Astrocyte of the cerebellum (primary cell): Measurements from ENCODE around the gene ESRRB.

Experiments used
- DNase-seq: peaks from one replicate; pipeline ENCODE4 v3.0.0-alpha.2; 2011; ENCODE audit warnings: low read depth
- H3K4me3 ChIP-seq: 2 replicates; pipeline ENCODE4 v1.5.1; 2011; ENCODE audit warnings: mild to moderate bottlenecking, low read depth, low read length, moderate library complexity
- in situ Hi-C: cut with HindIII; loops from 2 replicates; pipeline ENCODE4 v1.10.0; 2017; ENCODE audit warnings: low sequenced_read_pairs
- TF ChIP-seq, protein P1 (sequence below): IDR thresholded peaks from 2 replicates; pipeline ENCODE4 v1.5.1; 2012; ENCODE audit warnings: low read length, low read depth, moderate library complexity, mild to moderate bottlenecking; ENCODE audit errors: missing control alignments

Gene ESRRB

GRCh38 chr14:76337635-76338545 lies 38.0 kb upstream of the ESRRB start:
- TF ChIP-seq, protein P1, sequence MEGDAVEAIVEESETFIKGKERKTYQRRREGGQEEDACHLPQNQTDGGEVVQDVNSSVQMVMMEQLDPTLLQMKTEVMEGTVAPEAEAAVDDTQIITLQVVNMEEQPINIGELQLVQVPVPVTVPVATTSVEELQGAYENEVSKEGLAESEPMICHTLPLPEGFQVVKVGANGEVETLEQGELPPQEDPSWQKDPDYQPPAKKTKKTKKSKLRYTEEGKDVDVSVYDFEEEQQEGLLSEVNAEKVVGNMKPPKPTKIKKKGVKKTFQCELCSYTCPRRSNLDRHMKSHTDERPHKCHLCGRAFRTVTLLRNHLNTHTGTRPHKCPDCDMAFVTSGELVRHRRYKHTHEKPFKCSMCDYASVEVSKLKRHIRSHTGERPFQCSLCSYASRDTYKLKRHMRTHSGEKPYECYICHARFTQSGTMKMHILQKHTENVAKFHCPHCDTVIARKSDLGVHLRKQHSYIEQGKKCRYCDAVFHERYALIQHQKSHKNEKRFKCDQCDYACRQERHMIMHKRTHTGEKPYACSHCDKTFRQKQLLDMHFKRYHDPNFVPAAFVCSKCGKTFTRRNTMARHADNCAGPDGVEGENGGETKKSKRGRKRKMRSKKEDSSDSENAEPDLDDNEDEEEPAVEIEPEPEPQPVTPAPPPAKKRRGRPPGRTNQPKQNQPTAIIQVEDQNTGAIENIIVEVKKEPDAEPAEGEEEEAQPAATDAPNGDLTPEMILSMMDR: no peak
- in situ Hi-C loops: no loop called here
- no peak overlapping the region for H3K4me3 ChIP-seq
- no peak for DNase-seq

GRCh38 chr14:76339728-76340615 lies 36.0 kb upstream of the ESRRB start:
- TF ChIP-seq, protein P1: no peak
- no peak for DNase-seq
- in situ Hi-C loops: no loop called here
- no peak overlapping the region for H3K4me3 ChIP-seq

- H3K4me3 ChIP-seq: no peak overlapping the region
- no peak for DNase-seq
- in situ Hi-C loops: no loop called here
- TF ChIP-seq, protein P1: no peak
Observed at GRCh38 chr14:76343386-76343785, 32.6 kb upstream of the ESRRB start.

DNA sequence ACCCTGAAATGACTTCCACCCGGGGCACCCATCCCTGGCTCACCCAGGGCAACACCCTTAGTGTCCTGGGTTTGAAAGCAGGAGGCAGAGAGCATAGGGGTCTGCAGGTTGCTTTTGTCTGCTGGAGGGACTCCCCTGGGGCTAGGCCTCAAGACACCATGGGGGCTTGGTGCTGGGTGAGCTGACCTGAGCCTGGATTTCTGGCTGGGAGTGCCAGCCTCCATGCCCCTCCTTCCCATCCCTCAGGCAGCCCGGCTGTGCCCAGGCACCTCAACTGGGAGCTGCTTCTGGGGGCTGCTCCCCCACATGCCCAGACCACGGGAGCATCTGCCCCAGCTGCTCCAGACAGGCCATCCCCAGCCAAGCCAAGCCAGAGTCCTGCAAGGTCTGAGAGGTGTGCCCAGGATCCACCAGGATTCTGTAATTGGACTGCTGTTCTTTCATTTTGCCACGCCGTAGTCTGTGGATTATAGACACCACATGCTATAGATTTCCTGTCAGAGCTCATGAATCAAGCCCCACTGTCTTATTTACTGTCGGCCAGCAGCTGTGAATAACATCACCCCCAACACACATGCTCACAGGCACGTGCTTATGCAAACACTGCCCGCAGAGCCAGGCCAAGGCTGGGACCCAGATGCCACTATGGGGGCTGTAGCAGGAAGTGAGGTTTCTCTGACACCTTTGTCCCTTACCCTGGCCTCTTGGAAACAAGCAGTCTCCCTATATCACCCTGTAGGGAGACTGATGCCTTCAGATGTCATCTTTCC lies 29.4 kb upstream of the ESRRB start:
- in situ Hi-C loops: no loop called here
- no peak for DNase-seq
- TF ChIP-seq, protein P1: no peak

GRCh38 chr14:76348898-76349297 lies 27.0 kb upstream of the ESRRB start:
- no peak overlapping the region for H3K4me3 ChIP-seq
- TF ChIP-seq, protein P1: no peak
- in situ Hi-C loops: no loop called here
- DNase-seq: peak; percentile 45

More for the DNA sequence above, 29.4 kb upstream of the ESRRB start:
- H3K4me3 ChIP-seq: no peak overlapping the region

DNA sequence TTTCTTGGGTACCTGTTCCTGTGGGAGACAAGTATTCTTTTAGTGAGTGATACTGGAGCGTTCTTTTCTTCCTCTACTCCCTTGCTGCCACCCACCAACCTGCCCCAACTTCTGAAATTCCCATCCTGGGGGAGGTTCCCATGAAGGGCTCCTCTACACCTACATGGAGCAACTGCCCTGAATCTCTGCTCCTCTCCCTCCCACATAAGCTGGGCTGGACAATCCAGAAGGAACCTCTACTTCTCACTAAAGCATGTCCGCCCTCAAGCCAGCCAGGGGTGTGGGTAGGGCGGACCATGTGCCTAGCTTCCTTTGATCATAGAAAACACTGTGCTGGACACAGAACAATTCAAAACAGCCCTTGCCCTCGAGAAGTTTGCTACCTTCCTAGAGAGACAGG lies 25.9 kb upstream of the ESRRB start:
- in situ Hi-C loops: no loop called here
- TF ChIP-seq, protein P1: no peak
- no peak overlapping the region for H3K4me3 ChIP-seq
- DNase-seq: no peak
